Progenitor cell of endocrine pancreas (in vitro differentiated cells): ENCODE results near the gene PROC. TPM values are rescaled to one million over a fixed set of nuclear protein-coding genes. Genes with fewer than 3 reads are reported as not detected.
A peak's percentile ranks its signal among the peaks of the same experiment; 100 is the strongest.

Experiments
- DNase-seq: peaks from one replicate; pipeline ENCODE4 v3.0.0; 2021; ENCODE audit warnings: low spot score; ENCODE audit not compliant: unreplicated experiment
- H3K27ac Mint-ChIP-seq: 2 replicates; pipeline ENCODE4 v1.8.0; 2021; ENCODE audit warnings: mild to moderate bottlenecking, moderate library complexity, mixed read lengths
- H3K27me3 Mint-ChIP-seq: 2 replicates; pipeline ENCODE4 v1.8.0; 2021; ENCODE audit warnings: mixed read lengths
- H3K36me3 Mint-ChIP-seq: 2 replicates; pipeline ENCODE4 v1.8.0; 2022; ENCODE audit warnings: mixed read lengths; ENCODE audit not compliant: insufficient read depth
- H3K4me1 Mint-ChIP-seq: 2 replicates; pipeline ENCODE4 v1.8.0; 2021; ENCODE audit warnings: low read depth, mixed read lengths
- H3K4me3 Mint-ChIP-seq: 2 replicates; pipeline ENCODE4 v1.8.0; 2021; ENCODE audit warnings: low read depth, mild to moderate bottlenecking, moderate library complexity, mixed read lengths
- H3K9me3 Mint-ChIP-seq: 2 replicates; pipeline ENCODE4 v1.8.0; 2021; ENCODE audit warnings: low read depth, mixed read lengths
- CTCF ChIP-seq: fragments of 200-600 bp; sonication (generic); IDR thresholded peaks from one replicate; pipeline ENCODE4 v1.5.0; 2021; ENCODE audit warnings: antibody characterized with exemption, mild to moderate bottlenecking; ENCODE audit not compliant: unreplicated experiment
- total RNA-seq: library from RNA; stranded (reverse); gene quantifications from 2 replicates; pipeline ENCODE4 v1.2.1, GENCODE V29; 2021

The PROC gene
- total RNA-seq, 1 donor from 2014 or later: 18.7 TPM

GRCh38 chr2:127398239-127398590 lies 20.0 kb upstream of the PROC start:
- peaks cover 14% of the 10 kb centered on the region for H3K27me3 Mint-ChIP-seq
- peaks cover 2% of the 10 kb centered on the region for H3K36me3 Mint-ChIP-seq
- DNase-seq: no peak
- peaks cover 9% of the 10 kb centered on the region for H3K9me3 Mint-ChIP-seq
- H3K4me1 Mint-ChIP-seq: peaks cover 6% of the 10 kb centered on the region
- no peak overlapping the region for H3K4me3 Mint-ChIP-seq
- H3K27ac Mint-ChIP-seq: peak overlapping the region; percentile 20
- no peak for TF ChIP-seq CTCF

DNA sequence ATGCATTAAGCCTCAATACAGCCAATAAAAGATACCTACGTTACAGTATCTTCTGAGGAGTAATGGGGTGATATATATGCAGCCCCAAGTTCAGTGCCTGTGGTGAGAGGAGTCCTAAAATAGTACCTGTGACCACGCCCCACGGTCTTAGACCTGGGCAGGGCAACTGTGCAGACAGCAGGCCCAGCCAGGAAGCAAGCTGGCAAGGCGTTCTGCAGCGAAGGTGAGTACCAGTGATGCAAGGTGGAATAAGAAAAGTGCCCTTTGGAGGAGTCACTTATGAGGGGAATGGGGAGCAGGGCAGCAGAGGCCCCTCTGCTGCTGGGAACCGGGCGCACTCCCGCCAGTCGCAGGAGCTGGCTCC lies 17.7 kb upstream of the PROC start:
- no peak for TF ChIP-seq CTCF
- no peaks in the 10 kb centered on the region for H3K36me3 Mint-ChIP-seq
- H3K27ac Mint-ChIP-seq: no peak overlapping the region
- DNase-seq: no peak
- H3K4me1 Mint-ChIP-seq: peaks cover 6% of the 10 kb centered on the region
- peaks cover 31% of the 10 kb centered on the region for H3K27me3 Mint-ChIP-seq
- no peak overlapping the region for H3K4me3 Mint-ChIP-seq
- no peaks in the 10 kb centered on the region for H3K9me3 Mint-ChIP-seq

DNA sequence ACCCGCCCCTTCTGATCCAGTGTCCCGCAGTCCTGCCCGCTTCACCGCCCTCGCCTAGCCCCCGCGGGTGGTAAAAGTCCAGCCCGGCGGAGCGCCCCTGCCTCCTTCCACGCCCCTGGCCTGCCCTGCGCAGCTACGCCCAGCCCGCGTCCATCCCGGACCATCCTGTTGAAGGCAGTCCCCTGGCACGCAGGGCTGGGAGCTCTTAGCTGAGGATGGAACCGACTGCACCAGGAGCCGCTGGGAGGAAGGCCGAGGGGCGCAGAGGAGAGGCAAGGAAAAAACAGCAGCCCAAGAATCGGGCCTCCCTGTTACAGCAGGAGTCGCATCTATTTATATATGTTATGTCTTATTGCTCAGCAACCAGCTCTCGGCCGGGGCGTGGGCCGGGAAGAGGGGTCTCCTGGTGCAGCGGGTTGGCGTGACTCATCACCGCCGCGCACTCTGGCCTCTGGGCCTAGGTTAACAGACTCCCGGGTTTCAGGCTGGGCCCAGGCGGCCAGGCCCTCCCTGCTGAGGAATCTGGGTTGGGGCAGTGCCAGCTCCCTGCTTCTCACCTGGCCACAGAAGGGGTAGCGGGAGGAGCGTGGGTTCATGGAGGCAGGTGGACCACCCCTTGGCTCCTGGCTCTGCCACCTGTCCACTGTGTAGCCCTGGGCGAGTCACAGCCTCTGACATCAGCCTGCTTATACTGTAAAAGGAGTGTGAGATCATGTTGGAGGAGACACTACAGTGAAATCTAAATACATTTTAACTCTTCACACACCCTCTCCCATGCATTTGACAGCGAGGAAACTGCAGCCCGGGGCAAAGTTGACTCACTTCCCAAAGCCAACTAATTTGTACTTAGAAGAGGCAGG lies 17.1 kb upstream of the PROC start:
- no peaks in the 10 kb centered on the region for H3K9me3 Mint-ChIP-seq
- H3K4me1 Mint-ChIP-seq: peaks cover 6% of the 10 kb centered on the region
- no peak for DNase-seq
- H3K36me3 Mint-ChIP-seq: no peaks in the 10 kb centered on the region
- H3K4me3 Mint-ChIP-seq: no peak overlapping the region
- TF ChIP-seq CTCF: no peak
- H3K27me3 Mint-ChIP-seq: peaks cover 31% of the 10 kb centered on the region
- no peak overlapping the region for H3K27ac Mint-ChIP-seq

DNA sequence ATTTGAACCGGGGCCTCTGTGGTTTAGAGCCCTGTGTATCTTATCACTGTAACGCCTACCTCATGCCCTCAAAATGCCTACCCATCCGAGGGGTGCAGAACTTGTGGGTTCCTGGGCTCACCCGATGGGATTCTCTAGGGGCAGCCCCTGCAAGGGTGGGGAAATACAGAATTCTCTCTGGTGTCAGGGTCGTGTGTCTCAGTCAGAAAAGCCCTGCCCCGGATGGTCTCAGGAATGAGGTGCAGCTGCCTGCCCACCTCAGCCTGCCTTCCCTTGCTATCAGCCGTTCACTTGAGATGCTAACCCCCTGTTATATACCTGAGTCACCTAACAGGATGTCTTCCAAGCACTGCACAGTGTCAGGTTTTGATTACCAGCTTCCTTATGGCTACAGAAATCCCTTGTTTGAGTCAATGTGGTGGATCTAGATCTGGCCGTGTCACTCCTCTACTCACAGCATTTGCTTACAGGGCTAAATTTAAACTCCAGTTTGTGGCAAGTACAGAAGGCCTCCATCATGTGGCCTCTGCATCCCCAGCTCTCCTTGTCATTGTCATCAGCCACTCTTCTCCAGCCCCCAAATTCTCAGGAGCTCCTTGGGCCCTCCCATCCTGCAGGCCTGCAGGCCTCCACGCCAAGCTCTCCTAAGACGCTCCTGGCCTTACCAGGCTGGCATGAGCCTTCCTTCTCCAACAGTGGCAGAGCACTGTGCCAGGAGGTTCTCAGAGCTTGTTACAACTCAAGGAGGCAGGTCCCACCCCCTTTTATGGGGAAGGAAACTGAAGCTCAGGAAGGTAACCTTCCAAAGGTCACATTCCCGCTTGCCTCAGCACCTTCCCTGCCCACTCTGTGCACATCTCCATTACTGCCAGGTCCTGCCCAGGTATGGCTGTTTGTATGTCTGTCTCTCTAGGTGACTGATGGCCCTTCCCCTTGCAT lies 16.2 kb upstream of the PROC start:
- peaks cover 6% of the 10 kb centered on the region for H3K4me1 Mint-ChIP-seq
- H3K36me3 Mint-ChIP-seq: no peaks in the 10 kb centered on the region
- H3K9me3 Mint-ChIP-seq: no peaks in the 10 kb centered on the region
- no peak for DNase-seq
- no peak overlapping the region for H3K27ac Mint-ChIP-seq
- no peak overlapping the region for H3K4me3 Mint-ChIP-seq
- TF ChIP-seq CTCF: no peak
- peaks cover 31% of the 10 kb centered on the region for H3K27me3 Mint-ChIP-seq

GRCh38 chr2:127403460-127403859 lies 14.8 kb upstream of the PROC start:
- Mint-ChIP-seq H3K9me3 (no peaks in the 10 kb centered on the region), H3K27me3 (peaks cover 31% of the 10 kb centered on the region), H3K4me1 (peaks cover 6% of the 10 kb centered on the region), H3K27ac (no peak overlapping the region), H3K36me3 (no peaks in the 10 kb centered on the region), H3K4me3 (no peak overlapping the region)
- no peak for TF ChIP-seq CTCF
- DNase-seq: no peak
